Measurements from ENCODE around the gene ODF4.
"Not testable (repeated sequence)": the region's sequence is repeated elsewhere in the genome, so short reads cannot be mapped to it uniquely, and the experiment has no call there.

Gene ODF4

GRCh38 chr17:8393470-8394231 lies 54.0 kb downstream of the ODF4 start:
- Histone ChIP-seq H3K4me1 (ENCODE audit: control insufficient read depth, low read length) (peaks cover 13% of the 10 kb centered on the region), H3F3A (ENCODE audit: control insufficient read depth, insufficient read depth) (no peaks in the 10 kb centered on the region), H3K4me2 (ENCODE audit: low read length) (peak overlapping the region; percentile 54), H3K9me3 (ENCODE audit: control insufficient read depth, insufficient read depth, low read length) (no peaks in the 10 kb centered on the region), H4K20me1 (ENCODE audit: control insufficient read depth, insufficient read depth, low read depth, low read length) (no peaks in the 10 kb centered on the region), H3K4me3 (ENCODE audit: low read length) (peak overlapping the region; percentile 38), H3K9me2 (replicated peaks; ENCODE audit: control insufficient read depth, low read length) (no peaks in the 10 kb centered on the region), H3K36me3 (ENCODE audit: control insufficient read depth, low read length) (no peaks in the 10 kb centered on the region), H3K27me3 (ENCODE audit: control insufficient read depth, low read length) (peaks cover 6% of the 10 kb centered on the region; the same call in 1 of the 2 replicates), H3K27ac (ENCODE audit: low read depth, low read length) (no peak overlapping the region), H3K79me2 (ENCODE audit: control insufficient read depth, low read length) (no peaks in the 10 kb centered on the region)
- TF ChIP-seq EZH2phosphoT487 (IDR thresholded peaks at IDR 0.05; ENCODE audit: borderline replicate concordance, low read length) (no peak), CTCF (IDR thresholded peaks at IDR 0.05; ENCODE audit: low read depth, low read length, poor library complexity, severe bottlenecking) (no peak)

GRCh38 chr17:8394497-8394896 lies 54.9 kb downstream of the ODF4 start:
- H4K20me1 ChIP-seq (ENCODE audit: control insufficient read depth, insufficient read depth, low read depth, low read length); H3K9me3 ChIP-seq (ENCODE audit: control insufficient read depth, insufficient read depth, low read length); H3K4me3 ChIP-seq (ENCODE audit: low read length); H3K4me2 ChIP-seq (ENCODE audit: low read length); H3K27me3 ChIP-seq (ENCODE audit: control insufficient read depth, low read length); H3K9me2 ChIP-seq (replicated peaks; ENCODE audit: control insufficient read depth, low read length); H3F3A ChIP-seq (ENCODE audit: control insufficient read depth, insufficient read depth); H3K27ac ChIP-seq (ENCODE audit: low read depth, low read length); H3K79me2 ChIP-seq (ENCODE audit: control insufficient read depth, low read length); H3K36me3 ChIP-seq (ENCODE audit: control insufficient read depth, low read length): not testable (repeated sequence)
- H3K4me1 ChIP-seq (ENCODE audit: control insufficient read depth, low read length), result peaks cover 13% of the 10 kb centered on the region
